NCI-H187 treated with DMSO at 0.1 percent for 48 hours (cell line): ENCODE data around the gene ISM2.
"Not testable (repeated sequence)": the region's sequence is repeated elsewhere in the genome, so short reads cannot be mapped to it uniquely, and the experiment has no call there.

ENCODE experiments used
- DNase-seq: peaks from one replicate; lab custom pipeline; 2025; lab: John Stamatoyannopoulos, UW

The ISM2 gene

GRCh38 chr14:77498120-77498979 lies at the start of gene ISM2:
TSS of gene ISM2 (minus strand) at chr14:77498816. CDS start at chr14:77498793, 23 bp downstream.
- DNase-seq: no peak

- DNase-seq: no peak
These were observed 49.0 kb upstream of the ISM2 start for GRCh38 chr14:77547512-77548180.

- not testable (repeated sequence) for DNase-seq
These were observed 46.6 kb upstream of the ISM2 start for GRCh38 chr14:77545171-77545570.

GRCh38 chr14:77544571-77544970 lies 46.0 kb upstream of the ISM2 start:
- no peak for DNase-seq

GRCh38 chr14:77543637-77544334 lies 45.2 kb upstream of the ISM2 start:
- DNase-seq: no peak

- DNase-seq: no peak
These were observed 44.6 kb upstream of the ISM2 start for GRCh38 chr14:77543240-77543551.

GRCh38 chr14:77542421-77543239 lies 44.0 kb upstream of the ISM2 start:
- no peak for DNase-seq

GRCh38 chr14:77541905-77542304 lies 43.3 kb upstream of the ISM2 start:
- DNase-seq: no peak

- DNase-seq: not testable (repeated sequence)
These were observed 38.3 kb upstream of the ISM2 start for GRCh38 chr14:77536951-77537350.

GRCh38 chr14:77531071-77531470 lies 32.5 kb upstream of the ISM2 start:
- no peak for DNase-seq

GRCh38 chr14:77529963-77530362 lies 31.3 kb upstream of the ISM2 start:
- no peak for DNase-seq

- no peak for DNase-seq
These were observed 30.6 kb upstream of the ISM2 start for GRCh38 chr14:77529213-77529612.

- DNase-seq: not testable (repeated sequence)
These were observed 30.1 kb upstream of the ISM2 start for GRCh38 chr14:77528701-77529100.

- DNase-seq: no peak
These were observed 27.6 kb upstream of the ISM2 start for GRCh38 chr14:77526266-77526665.

GRCh38 chr14:77524536-77524935 lies 25.9 kb upstream of the ISM2 start:
- DNase-seq: no peak

- no peak for DNase-seq
These were observed 24.5 kb upstream of the ISM2 start for GRCh38 chr14:77523109-77523508.

- no peak for DNase-seq
These were observed 21.9 kb upstream of the ISM2 start for GRCh38 chr14:77520555-77520954.

- no peak for DNase-seq
These were observed 17.5 kb upstream of the ISM2 start for GRCh38 chr14:77516126-77516525.

GRCh38 chr14:77511486-77512162 lies 13.0 kb upstream of the ISM2 start:
- DNase-seq: no peak

- no peak for DNase-seq
These were observed 10.8 kb upstream of the ISM2 start for GRCh38 chr14:77509366-77509765.

GRCh38 chr14:77508876-77509275 lies 10.3 kb upstream of the ISM2 start:
- DNase-seq: no peak
